IMR-90 (cell line): Measurements from ENCODE around the gene CORO7. TPM values are rescaled to one million over a fixed set of nuclear protein-coding genes. Genes with fewer than 3 reads are reported as not detected.

Source experiments
- ATAC-seq: fragments of 200-7000 bp; cut with Tn5 transposase; 2 replicates; pipeline ENCODE4 v1.9.1; 2020; ENCODE audit warnings: low read depth, mild to moderate bottlenecking, moderate library complexity
- BruUV-seq: library from RNA; stranded (reverse); fragments of 400-500 nt; replicated peaks from 2 replicates; lab custom pipeline; 2021; lab: Mats Ljungman, UMichigan
- CTCF ChIA-PET: fragments of 300-600 bp; formaldehyde crosslinking; extraction: SDS; loops from one replicate; lab custom pipeline; 2021; ENCODE audit warnings: antibody characterized with exemption; lab: Yijun Ruan, JAX
- POLR2A ChIA-PET: fragments of 300-600 bp; sonication (Branson Sonifier 250); formaldehyde crosslinking; loops from one replicate; lab custom pipeline; 2022; ENCODE audit warnings: antibody characterized with exemption; ENCODE audit not compliant: unreplicated experiment; lab: Charles Lee
- DNase-seq: peaks from one replicate; pipeline ENCODE4 v3.0.0; 2013
- H2AFZ ChIP-seq: replicated peaks from 2 replicates; pipeline ENCODE3; 2013; ENCODE audit warnings: low read length, mild to moderate bottlenecking; ENCODE audit not compliant: poor library complexity
- H2AK5ac ChIP-seq: 2 replicates; pipeline ENCODE4 v1.6.1; 2013; ENCODE audit warnings: low read depth, low read length, inconsistent platforms
- H2AK9ac ChIP-seq: replicated peaks from 2 replicates; pipeline ENCODE3; 2013; ENCODE audit warnings: mild to moderate bottlenecking, low read depth, low read length, moderate library complexity; ENCODE audit not compliant: poor library complexity
- H2BK120ac ChIP-seq: 2 replicates; pipeline ENCODE4 v1.6.1; 2013; ENCODE audit warnings: low read depth, low read length, inconsistent platforms
- H2BK15ac ChIP-seq: 3 replicates; pipeline ENCODE4 v1.6.1; 2013; ENCODE audit warnings: low read depth, low read length, inconsistent platforms
- H2BK20ac ChIP-seq: 2 replicates; pipeline ENCODE4 v1.6.1; 2013; ENCODE audit warnings: low read depth, mild to moderate bottlenecking, inconsistent platforms, low read length, moderate library complexity
- H2BK5ac ChIP-seq: 2 replicates; pipeline ENCODE4 v1.6.1; 2013; ENCODE audit warnings: mild to moderate bottlenecking, low read depth, low read length, inconsistent platforms; ENCODE audit not compliant: poor library complexity, severe bottlenecking
- H3K14ac ChIP-seq: replicated peaks from 2 replicates; pipeline ENCODE4 v1.6.1; 2013; ENCODE audit warnings: low read depth, low read length, inconsistent platforms
- H3K18ac ChIP-seq: 2 replicates; pipeline ENCODE4 v1.6.1; 2013; ENCODE audit warnings: low read depth, low read length, control low read depth
- H3K23ac ChIP-seq: 2 replicates; pipeline ENCODE4 v1.6.1; 2013; ENCODE audit warnings: low read depth, low read length, inconsistent platforms
- H3K27ac ChIP-seq: 2 replicates; pipeline ENCODE4 v1.5.1; 2013; ENCODE audit warnings: mild to moderate bottlenecking, control low read depth, low read length; ENCODE audit not compliant: insufficient read depth
- H3K27me3 ChIP-seq: 2 replicates; pipeline ENCODE4 v1.6.1; 2013; ENCODE audit warnings: low read length; ENCODE audit not compliant: control insufficient read depth, insufficient read depth
- H3K36me3 ChIP-seq: 2 replicates; pipeline ENCODE4 v1.6.1; 2013; ENCODE audit warnings: low read length, mixed read lengths; ENCODE audit not compliant: control insufficient read depth, insufficient read depth
- H3K4ac ChIP-seq: 2 replicates; pipeline ENCODE4 v1.6.1; 2013; ENCODE audit warnings: low read depth, low read length, inconsistent platforms
- H3K4me1 ChIP-seq: 2 replicates; pipeline ENCODE4 v1.6.1; 2013; ENCODE audit warnings: low read length, mixed read lengths; ENCODE audit not compliant: control insufficient read depth, insufficient read depth
- H3K4me2 ChIP-seq: 2 replicates; pipeline ENCODE4 v1.6.1; 2013; ENCODE audit warnings: low read depth, mild to moderate bottlenecking, control low read depth, low read length, moderate library complexity
- H3K4me3 ChIP-seq: 2 replicates; pipeline ENCODE4 v1.5.1; 2013; ENCODE audit warnings: low read depth, mild to moderate bottlenecking, control low read depth, low read length, moderate library complexity; ENCODE audit not compliant: insufficient read depth
- H3K56ac ChIP-seq: 2 replicates; pipeline ENCODE4 v1.6.1; 2013; ENCODE audit warnings: low read length, inconsistent platforms; ENCODE audit not compliant: insufficient read depth; ENCODE audit errors: extremely low read depth
- H3K79me1 ChIP-seq, 2 experiments: 2 replicates each; pipeline ENCODE4 v1.6.1; 2013; ENCODE audit warnings: low read length in 2 of 2, inconsistent platforms in 1 of 2, low read depth in 1 of 2
- H3K9ac ChIP-seq: 2 replicates; pipeline ENCODE4 v1.6.1; 2013; ENCODE audit warnings: low read depth, low read length, control low read depth
- H3K9me1 ChIP-seq: 2 replicates; pipeline ENCODE4 v1.6.1; 2013; ENCODE audit warnings: low read length, inconsistent platforms; ENCODE audit not compliant: insufficient read depth
- H3K9me3 ChIP-seq: 2 replicates; pipeline ENCODE4 v1.6.1; 2013; ENCODE audit warnings: low read length; ENCODE audit not compliant: control insufficient read depth, insufficient read depth
- H4K20me1 ChIP-seq: 2 replicates; pipeline ENCODE4 v1.6.1; 2013; ENCODE audit warnings: low read length, inconsistent platforms; ENCODE audit not compliant: insufficient read depth
- H4K5ac ChIP-seq: 2 replicates; pipeline ENCODE4 v1.6.1; 2013; ENCODE audit warnings: mild to moderate bottlenecking, low read depth, low read length, control low read depth
- H4K8ac ChIP-seq, 2 experiments: 2 replicates each; pipeline ENCODE4 v1.6.1; 2013; ENCODE audit warnings: low read depth in 2 of 2, low read length in 2 of 2, control low read depth in 1 of 2, inconsistent platforms in 1 of 2
- H4K91ac ChIP-seq: 2 replicates; pipeline ENCODE4 v1.6.1; 2013; ENCODE audit warnings: low read depth, low read length, inconsistent platforms; ENCODE audit not compliant: insufficient read depth
- CEBPB ChIP-seq: IDR thresholded peaks from 2 replicates; pipeline ENCODE4 v1.6.1; 2012; ENCODE audit warnings: low read depth, low read length, improper control_type of control experiment
- CHD1 ChIP-seq: IDR thresholded peaks from 2 replicates; pipeline ENCODE4 v1.6.1; 2012; ENCODE audit warnings: low read depth, low read length, improper control_type of control experiment
- CTCF ChIP-seq: conservative IDR thresholded peaks from 2 replicates; pipeline ENCODE4 v1.5.1; 2012; ENCODE audit warnings: mild to moderate bottlenecking, low read depth, low read length, improper control_type of control experiment
- ELK1 ChIP-seq: fragments of 150-350 bp; IDR thresholded peaks from 2 replicates; pipeline ENCODE4 v1.6.1; 2016; ENCODE audit warnings: low read depth, mild to moderate bottlenecking, low read length, moderate library complexity, borderline replicate concordance
- FOS ChIP-seq: fragments of 150-350 bp; IDR thresholded peaks from 2 replicates; pipeline ENCODE4 v1.6.1; 2016; ENCODE audit warnings: low read depth, low read length
- MAFK ChIP-seq: IDR thresholded peaks from 2 replicates; pipeline ENCODE4 v1.6.1; 2012; ENCODE audit warnings: low read depth, low read length, improper control_type of control experiment
- MAZ ChIP-seq: IDR thresholded peaks from 2 replicates; pipeline ENCODE4 v1.6.1; 2012; ENCODE audit warnings: low read depth, mild to moderate bottlenecking, low read length, improper control_type of control experiment, moderate library complexity, borderline replicate concordance
- NFE2L2 ChIP-seq: fragments of 150-350 bp; IDR thresholded peaks from 2 replicates; pipeline ENCODE4 v1.6.1; 2016; ENCODE audit warnings: low read depth, mild to moderate bottlenecking, low read length
- POLR2A ChIP-seq: IDR thresholded peaks from 2 replicates; pipeline ENCODE4 v1.6.1; 2012; ENCODE audit warnings: mild to moderate bottlenecking, low read depth, low read length
- RAD21 ChIP-seq: IDR thresholded peaks from 2 replicates; pipeline ENCODE4 v1.6.1; 2012; ENCODE audit warnings: low read length, improper control_type of control experiment
- RCOR1 ChIP-seq: IDR thresholded peaks from 2 replicates; pipeline ENCODE4 v1.6.1; 2012; ENCODE audit warnings: mild to moderate bottlenecking, low read length, improper control_type of control experiment; ENCODE audit not compliant: insufficient replicate concordance
- RFX5 ChIP-seq: IDR thresholded peaks from 2 replicates; pipeline ENCODE4 v1.8.0; 2012; ENCODE audit warnings: low read depth, mild to moderate bottlenecking, low read length, moderate library complexity
- SMC3 ChIP-seq: fragments of 150-350 bp; IDR thresholded peaks from 2 replicates; pipeline ENCODE4 v1.6.1; 2016; ENCODE audit warnings: low read depth, mild to moderate bottlenecking, antibody characterized with exemption, low read length, moderate library complexity
- WGBS, 2 experiments: methylation state at CpG; one replicate each; pipeline versions ENCODE4 v1.1.5 to v1.1.7; 2013; ENCODE audit warnings: missing lambda C conversion rate in 2 of 2; ENCODE audit not compliant: insufficient read length in 1 of 2; ENCODE audit errors: extremely low coverage in 2 of 2; 5-methylcytosine and 5-hydroxymethylcytosine counted together
- dilution Hi-C: fragments of 300-500 bp; cut with HindIII; formaldehyde crosslinking; loops from one replicate; pipeline ENCODE4 v1.14.3; 2018; ENCODE audit warnings: low sequenced_read_pairs; ENCODE audit not compliant: unreplicated experiment
- in situ Hi-C: fragments of 300-500 bp; cut with MboI; formaldehyde crosslinking; loops from 3 replicates; pipeline ENCODE4 v1.14.3; 2019; ENCODE audit warnings: low sequenced_read_pairs, inconsistent platforms, mixed read lengths
- intact Hi-C: fragments of 100-400 bp; cut with micrococcal nuclease; formaldehyde crosslinking; loops from 2 replicates; pipeline ENCODE4 v1.10.0; 2022
- polyA plus RNA-seq, 3 experiments: library from polyadenylated mRNA; depleted of rRNA; stranded (reverse); fragments of >200 nt; gene quantifications; 2 replicates each; pipeline ENCODE4 v1.2.3, GENCODE V29; 2012; ENCODE audit warnings: low replicate concordance in 1 of 3
- total RNA-seq: library from RNA; depleted of rRNA; stranded (reverse); fragments of >200 nt; gene quantifications from 2 replicates; pipeline ENCODE4 v1.2.3, GENCODE V29; 2012

The CORO7 gene
- total and polyA plus RNA-seq, 2 of the 4 experiments (the other 2 are of a cell fraction), result 6.3 to 26.7 TPM

DNA sequence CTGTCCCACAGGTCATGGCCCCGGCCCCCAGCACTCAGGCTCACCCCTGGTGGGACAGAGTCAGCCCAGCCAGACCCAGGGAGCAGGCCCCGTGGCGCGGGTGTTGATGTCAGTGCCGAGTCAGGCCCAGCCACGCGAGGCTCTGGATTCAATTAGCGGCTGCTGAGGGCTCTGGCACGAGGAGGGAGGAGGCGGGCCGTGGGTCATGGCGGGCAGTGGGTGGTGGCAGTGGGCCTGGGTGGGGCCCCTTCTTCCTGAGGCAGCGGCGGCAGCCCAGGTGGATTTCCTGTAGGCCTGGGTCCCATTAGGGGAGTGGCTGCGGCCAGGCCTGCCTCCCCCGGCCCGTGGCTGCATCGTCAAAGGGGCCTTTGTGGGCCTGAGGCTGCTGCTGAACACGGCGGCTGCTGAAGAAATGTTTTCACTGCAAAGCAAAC lies 31.9 kb downstream of the CORO7 start:
- DNase-seq (peak; percentile 43), ATAC-seq (peak; percentile 3; the same call in 1 of the 2 replicates)
- no peak overlapping the region for H4K91ac ChIP-seq
- peaks cover 22% of the 10 kb centered on the region for H3K9me1 ChIP-seq
- in situ Hi-C loops, result no loop called here
- no peak overlapping the region for H4K8ac ChIP-seq
- H3K27me3 ChIP-seq, result no peaks in the 10 kb centered on the region
- no peak overlapping the region for H3K14ac ChIP-seq
- no peak overlapping the region for H4K5ac ChIP-seq
- no peak overlapping the region for H3K18ac ChIP-seq
- H3K9ac ChIP-seq, result no peak overlapping the region
- no TSS peak for BruUV-seq
- H2BK15ac ChIP-seq, result no peak overlapping the region
- peaks cover 76% of the 10 kb centered on the region for H4K20me1 ChIP-seq
- POLR2A ChIA-PET, result no interaction called here
- no peak overlapping the region for H2AK5ac ChIP-seq
- H3K9me3 ChIP-seq, result no peaks in the 10 kb centered on the region
- intact Hi-C loops, result no loop called here
- peaks cover 35% of the 10 kb centered on the region for H3K36me3 ChIP-seq
- H3K4me3 ChIP-seq, result no peak overlapping the region
- no peak for TF ChIP-seq RAD21
- TF ChIP-seq CTCF, result no peak
- TF ChIP-seq CEBPB, result no peak
- no peak for TF ChIP-seq CHD1
- TF ChIP-seq FOS, result no peak
- no peak; the same call in 1 of the 2 replicates for TF ChIP-seq POLR2A
- no peak for TF ChIP-seq RCOR1
- TF ChIP-seq MAZ, result no peak; the same call in 1 of the 2 replicates
- TF ChIP-seq ELK1, result no peak
- TF ChIP-seq RFX5, result no peak
- TF ChIP-seq NFE2L2, result no peak
- no peak for TF ChIP-seq MAFK
- TF ChIP-seq SMC3, result no peak
- peak overlapping the region; percentile 14 for H2BK5ac ChIP-seq
- H3K27ac ChIP-seq, result no peak overlapping the region; the same call in 1 of the 2 replicates
- H3K56ac ChIP-seq, result no peak overlapping the region
- CTCF ChIA-PET, result interaction anchor here (0.6 kb wide), 1 partner anchor 53 kb away, joined by 3 read pairs; no protein-coding TSS in a partner anchor
- no peak overlapping the region for H2AK9ac ChIP-seq
- H2BK120ac ChIP-seq, result no peak overlapping the region
- no peak overlapping the region for H3K23ac ChIP-seq
- peaks cover 0 to 83% of the 10 kb centered on the region in 2 experiments; a peak in 2 of 4 replicates for H3K79me1 ChIP-seq
- peaks cover 31% of the 10 kb centered on the region for H3K4me1 ChIP-seq
- WGBS, 2 experiments, result no CpG with 5 or more reads among the region's 20 CpGs
- no peak overlapping the region for H3K4ac ChIP-seq
- dilution Hi-C loops, result no loop called here
- no peak overlapping the region for H2AFZ ChIP-seq
- H2BK20ac ChIP-seq, result no peak overlapping the region
- no peak overlapping the region for H3K4me2 ChIP-seq
